Measurements from ENCODE around the gene EIF2AK3.
"Not testable (repeated sequence)": the region's sequence is repeated elsewhere in the genome, so short reads cannot be mapped to it uniquely, and the experiment has no call there.

The EIF2AK3 gene

DNA sequence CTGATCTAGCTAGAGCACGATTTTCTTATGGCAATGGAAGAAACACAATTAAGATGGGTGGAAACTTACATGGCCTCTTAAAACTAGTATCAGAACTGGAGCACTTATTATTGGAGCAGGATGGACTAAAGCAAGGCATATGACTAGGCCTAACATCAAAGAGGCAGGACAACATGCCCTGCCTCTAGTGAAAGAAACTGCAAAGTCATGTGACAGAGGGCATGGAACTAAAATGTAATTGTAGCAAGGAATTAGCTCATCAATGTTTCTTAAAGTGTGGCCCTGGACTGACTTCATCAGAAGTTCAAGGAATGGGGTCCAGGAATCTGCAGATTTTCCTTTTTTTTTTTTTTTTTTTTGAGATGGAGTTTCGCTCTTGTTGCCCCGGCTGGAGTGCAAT, 5.3 kb upstream of the EIF2AK3 start:
- DNase-seq = no peak

DNA sequence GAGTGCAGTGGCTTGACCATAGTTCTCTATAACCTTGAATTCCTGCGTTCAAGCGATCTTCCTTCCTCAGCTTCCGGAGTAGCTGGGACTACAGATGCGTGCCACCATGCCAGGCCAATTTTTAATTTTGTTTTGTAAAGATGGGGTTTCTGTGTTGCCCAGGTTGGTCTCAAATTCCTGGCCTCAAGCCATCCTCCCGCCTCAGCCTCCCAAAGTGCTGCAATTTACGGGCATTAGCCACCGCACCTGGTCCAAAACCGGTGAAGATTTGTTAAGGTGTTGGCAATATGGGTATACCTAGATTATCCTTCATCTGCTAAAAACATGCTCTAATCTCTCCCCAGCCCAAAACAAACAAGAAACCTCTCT, 1.3 kb upstream of the EIF2AK3 start:
- DNase-seq = no peak

DNA sequence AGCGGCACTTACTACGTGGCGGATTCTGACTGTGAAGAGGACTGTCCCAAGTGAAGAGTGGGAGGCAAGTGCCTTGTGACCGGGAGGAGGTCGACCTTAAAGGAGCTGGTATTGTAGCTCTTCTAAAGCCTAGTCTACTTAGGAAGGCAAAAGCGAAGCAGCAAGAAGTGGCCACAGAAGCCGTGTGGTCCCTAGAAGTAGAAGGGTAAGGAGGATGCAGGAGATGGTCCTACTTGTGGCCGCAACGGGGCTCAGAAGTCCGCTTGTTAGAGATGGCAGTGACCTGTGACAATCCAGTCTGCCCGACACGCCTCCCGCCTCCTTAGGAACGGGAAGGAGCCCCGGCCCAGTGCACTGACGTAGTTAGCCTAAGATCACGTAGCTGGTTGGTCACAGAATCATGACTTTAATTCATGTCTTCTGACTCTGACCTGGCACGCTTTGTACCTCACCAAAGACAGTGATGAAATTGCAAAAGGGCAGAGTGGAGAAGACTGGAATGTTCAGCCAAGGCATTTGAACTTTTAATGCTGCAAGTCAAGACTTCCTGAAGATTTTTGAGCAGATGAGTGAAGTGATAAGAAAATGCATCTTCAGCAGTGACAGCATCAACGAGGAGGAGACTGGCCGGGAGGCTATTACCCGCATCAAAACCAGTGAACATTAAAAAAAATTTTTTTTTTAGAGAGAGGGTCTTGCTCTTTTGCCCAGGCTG, 749 bp upstream of the EIF2AK3 start:
- no peak for DNase-seq

DNA sequence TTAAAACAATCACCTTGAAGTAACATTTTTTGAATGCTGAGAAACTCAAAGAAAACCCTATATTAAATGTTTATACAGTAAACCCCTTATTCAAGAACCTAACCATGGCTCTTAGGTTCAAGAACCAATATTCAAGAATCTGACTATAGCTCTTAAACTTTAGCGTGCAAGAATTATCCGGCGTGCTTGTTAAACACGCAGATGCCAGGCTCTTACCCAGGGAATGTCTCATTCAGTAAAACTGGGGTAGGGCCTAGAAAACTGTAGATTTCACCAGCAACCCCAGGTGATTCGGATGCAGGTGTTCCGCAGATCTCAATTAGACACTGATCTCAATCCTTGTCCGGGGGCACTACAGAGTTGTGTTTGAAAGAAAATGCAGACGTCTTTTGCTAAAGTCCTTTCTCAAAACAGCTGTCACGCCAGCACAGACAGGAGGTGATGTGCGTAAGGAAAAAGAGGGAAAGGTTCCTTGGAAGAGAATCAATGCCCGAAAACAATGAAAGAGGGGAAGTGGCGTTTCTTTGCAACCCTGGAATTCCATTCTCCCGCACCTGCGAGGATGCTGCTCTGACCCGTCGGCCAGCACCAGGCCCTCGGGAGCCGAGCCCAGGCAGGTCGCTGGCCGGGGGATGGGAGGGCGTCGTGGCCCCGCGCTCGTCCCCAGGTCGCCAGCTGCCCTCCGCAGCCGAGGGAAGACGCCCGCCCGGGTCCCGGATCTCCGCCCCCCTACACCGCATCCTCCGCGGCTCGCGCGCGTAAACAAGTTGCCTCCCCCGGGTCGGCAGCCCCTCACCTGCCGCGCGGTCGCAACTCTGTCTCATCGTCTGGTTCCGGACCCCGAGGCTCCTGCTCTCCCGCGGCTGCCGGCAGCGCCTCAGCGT, 851 bp downstream of the EIF2AK3 start:
- DNase-seq = no peak

DNA sequence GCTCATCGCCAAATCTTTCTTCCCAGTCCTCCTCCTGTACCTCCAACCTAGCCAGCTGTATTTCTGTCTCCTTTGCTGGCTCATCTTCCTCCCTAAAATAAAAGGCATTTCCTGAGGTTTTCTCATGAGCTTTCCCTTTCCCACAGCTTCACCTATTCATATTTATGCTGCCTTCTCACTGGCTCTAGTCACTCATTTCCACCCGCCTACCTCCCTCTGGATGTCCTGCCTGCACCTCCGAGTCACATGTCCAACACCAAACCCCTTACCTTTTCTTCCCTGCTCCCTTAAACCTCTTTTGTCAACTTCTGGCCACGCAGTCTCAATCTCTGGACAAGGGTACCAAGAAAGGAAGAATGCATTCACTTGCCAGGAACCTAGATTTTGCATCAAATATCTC, 2.8 kb downstream of the EIF2AK3 start:
- DNase-seq = no peak

DNA sequence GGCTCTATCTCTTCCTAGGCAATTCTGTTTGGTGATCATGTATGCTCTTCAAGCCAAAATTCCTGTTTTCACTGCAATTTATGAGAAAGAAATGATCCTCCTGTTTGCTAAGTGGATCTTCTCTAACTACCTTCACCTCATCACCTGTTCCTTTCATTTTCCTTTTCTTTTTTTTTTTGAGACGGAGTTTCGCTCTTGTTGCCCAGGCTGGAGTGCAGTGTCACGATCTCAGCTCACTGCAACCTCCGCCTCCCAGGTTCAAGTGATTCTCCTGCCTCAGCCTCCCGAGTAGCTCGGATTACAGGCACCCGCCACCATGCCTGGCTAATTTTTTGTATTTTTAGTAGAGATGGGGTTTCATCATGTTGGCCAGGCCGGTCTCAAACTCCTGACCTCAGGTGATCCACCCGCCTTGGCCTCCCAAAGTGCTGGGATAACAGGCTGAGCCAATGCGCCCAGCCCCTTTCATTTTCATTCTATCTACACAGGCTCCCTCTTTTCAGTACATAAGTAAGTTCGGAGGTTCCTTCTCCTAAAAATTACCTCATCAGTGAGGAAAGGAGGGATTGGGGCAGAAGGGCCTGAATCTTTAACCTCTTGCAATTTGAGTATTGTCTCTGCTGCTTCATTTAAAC, 3.3 kb downstream of the EIF2AK3 start:
- not testable (repeated sequence) for DNase-seq

DNA sequence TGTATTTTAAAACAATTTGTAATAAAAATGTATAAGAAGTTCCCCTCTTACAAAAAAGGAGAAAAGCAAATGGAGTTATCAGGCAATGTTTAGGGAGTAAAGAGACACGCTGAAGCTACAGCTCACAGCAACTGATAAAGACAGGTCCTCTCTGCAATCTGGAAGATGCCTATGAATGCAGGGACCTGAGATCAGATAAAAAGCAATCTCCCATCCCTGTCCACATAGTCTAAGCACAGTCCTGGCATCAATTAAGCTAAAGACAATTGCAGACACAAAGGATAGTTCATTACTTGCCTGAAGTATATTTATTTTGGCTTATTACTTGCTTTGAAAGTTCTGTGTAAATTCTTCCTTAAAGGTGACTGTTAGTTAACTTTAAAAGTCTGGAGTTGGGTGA, 5.0 kb downstream of the EIF2AK3 start:
- DNase-seq = no peak

DNA sequence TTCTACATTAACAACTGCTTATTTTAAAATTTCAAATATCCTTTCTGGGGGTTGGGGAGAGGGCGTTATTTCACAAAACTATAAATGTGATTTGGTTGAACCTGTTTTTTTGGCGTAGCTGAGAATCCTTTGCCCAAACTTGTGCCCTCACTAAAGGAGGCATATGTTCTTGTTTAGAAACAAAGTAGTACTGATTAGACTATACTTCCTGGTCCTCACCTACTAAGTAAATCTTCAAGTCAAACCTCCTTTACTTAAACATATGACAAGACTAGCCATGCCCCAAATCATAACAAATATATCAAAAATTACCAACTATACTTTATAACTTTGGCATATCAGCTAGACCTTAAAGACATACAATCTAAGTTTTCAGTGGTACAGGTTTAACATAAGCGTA, 5.8 kb downstream of the EIF2AK3 start:
- DNase-seq = no peak

DNA sequence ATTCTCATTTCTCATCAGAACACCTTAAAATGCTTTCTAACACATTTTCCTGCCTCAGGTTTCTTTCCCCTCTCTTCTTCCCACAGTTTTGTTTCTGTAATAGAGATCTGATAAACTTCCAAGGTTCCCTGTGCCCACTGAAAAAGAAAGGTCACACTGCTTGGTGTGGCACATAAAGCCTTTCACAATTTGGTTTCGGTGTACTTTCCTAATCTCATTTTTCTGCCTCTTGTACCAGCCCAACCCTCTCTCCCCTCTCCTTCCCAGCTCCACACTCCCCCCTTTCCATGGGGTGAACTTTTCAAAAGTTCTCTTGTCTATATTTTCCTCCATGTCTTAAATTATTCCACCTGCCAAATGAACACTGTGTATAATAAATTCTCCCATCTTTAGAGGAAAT, 7.2 kb downstream of the EIF2AK3 start:
- DNase-seq = no peak

DNA sequence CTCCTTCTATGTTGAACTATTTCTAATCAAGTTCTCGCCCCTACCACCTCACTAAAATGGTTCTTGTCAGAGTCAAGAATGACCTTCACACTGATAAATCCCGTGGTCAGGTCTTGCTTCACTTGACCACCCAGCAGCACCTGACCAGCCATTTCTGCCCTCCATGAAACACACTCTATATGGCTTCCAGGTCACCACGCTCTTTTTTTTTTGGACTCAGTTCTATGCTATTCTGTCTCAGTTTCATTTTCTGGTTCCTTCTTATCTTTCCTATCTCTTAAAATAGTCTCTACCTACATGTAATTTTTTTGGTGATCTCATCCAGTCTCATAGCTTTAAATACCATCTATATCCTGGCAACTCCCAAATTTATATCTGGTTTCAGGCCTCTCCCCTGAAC, 11.4 kb downstream of the EIF2AK3 start:
- no peak for DNase-seq

DNA sequence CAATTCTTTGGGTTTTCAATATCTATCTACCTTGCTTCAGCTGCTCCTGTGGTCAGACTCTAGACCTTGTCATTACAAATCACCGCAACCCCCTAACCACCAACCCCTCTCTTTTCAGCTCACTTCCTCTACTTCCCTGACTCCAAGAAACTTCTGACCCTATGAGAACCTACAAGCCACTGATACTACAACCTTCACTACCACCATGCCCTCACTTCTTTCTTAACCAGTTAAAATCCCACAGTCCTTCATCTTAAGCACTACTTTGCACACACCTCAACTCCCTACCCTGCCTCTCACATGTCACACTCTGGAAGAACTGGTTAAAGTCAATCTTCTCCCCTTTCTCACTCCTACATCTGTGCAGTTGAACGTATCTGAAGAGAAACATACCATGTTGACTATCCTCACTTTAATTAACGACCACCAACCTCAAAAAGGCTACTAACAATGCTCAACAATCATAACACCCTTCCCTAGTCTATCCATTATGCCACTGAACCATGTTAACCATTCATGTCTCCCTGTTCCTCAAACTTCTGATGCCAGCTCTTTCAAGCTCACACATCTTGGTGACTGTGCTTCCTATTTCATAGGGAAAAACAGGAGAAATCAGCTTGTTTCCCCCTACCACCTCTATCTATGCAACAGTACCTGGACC, 12.6 kb downstream of the EIF2AK3 start:
- DNase-seq = no peak

DNA sequence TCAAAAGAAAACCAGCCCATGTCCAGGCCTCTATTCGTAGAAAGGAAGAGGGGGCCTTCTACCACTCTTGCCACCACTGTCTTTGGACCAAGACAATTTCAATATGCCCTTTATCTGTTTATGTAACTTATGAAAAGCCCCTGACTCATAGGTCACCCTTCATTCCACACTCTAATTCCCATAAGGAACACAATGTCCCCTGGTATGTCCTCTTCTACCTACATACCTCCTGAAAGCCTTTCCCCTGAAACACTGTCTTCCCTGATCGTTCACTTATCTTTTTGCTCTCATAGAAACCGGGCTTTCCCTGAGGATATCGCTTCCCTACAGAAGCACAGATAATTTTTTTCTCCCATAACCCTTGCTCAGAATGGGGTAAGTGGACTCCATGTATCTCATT, 13.3 kb downstream of the EIF2AK3 start:
- DNase-seq = no peak

DNA sequence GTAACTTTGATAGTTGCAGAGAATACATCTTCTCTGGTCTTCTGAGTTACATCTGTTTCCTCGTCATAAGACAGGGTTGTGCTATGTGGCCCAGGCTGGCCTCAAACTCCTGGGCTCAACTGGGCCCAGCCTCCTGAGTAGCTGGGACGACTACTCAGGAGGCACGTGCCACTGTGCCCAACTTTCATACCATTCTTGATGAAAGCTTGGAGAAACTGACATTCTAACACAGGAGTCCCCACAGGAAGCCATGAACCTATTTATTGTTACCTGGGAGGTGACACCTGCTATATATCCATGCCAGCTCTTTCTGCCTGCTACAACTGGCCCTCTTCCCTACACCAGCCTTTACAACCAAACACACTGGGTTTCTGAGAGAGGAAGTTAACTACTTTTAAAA, 19.1 kb downstream of the EIF2AK3 start:
- no peak for DNase-seq

DNA sequence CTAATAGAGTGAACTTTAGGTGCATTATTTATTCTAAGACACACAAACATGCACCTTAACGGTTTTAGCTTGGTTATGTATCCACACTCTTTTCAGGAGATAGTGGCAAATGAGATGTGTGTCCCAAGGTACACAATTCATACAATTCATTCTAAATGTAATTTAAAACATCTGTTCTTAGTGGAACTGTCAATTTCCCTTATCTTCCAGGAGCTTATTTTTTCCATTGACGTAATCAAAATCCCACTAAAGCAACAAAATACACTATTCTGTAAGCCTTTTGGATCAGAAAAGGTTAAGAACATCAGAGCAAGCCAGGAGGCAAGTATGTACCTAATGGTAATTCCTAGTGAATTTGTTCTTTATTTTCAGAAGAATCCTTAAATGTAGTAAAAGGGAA, 19.8 kb downstream of the EIF2AK3 start:
- no peak for DNase-seq

DNA sequence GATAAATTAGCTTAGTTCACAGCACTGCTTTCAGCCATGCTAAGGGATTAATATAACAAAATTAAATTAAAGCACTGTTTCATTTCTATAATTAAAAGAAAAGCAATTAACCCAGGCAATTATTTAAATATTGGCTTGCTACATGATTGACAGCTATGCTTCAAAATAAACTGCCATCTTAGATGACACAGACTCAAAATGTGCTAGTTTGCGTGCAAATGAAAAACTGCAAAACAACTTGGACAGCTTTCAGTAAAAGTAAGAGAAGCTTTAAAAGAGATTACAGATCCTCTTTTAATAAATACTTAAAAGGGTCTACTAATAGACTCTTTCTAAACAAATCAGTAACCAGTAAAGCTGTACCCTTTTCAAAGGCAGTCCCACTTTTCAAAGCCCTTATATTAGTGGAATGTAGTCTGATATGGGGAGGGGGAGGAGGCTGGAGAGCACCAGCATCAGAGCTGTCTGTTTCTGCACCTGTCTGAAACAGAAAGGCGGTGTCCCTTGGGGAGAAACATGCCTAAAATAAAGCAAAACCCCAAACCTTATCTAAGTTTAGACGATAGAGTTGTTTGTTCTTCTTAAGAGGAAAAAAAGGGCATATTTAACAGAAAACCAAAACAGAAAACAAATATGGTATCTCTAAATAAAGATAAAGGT, 20.8 kb downstream of the EIF2AK3 start:
- no peak for DNase-seq

DNA sequence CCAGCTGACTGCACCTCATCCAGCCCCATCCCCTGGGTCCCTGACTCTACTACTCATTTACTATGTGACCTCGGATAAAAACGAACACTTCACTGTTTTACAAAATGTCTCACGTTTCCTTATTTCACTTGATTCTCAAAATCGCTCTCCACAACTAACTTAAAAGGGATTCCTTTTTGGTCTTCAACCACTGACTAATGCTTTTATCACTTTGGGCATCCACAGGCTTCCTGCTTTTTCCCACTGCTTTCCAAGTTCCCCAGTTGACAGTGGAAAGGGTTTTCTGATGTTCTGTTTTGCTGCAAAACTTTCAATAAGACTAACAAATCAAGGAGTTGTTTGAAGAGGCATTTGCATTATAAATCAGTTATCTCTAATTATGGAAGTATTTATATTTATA, 24.1 kb downstream of the EIF2AK3 start:
- no peak for DNase-seq

DNA sequence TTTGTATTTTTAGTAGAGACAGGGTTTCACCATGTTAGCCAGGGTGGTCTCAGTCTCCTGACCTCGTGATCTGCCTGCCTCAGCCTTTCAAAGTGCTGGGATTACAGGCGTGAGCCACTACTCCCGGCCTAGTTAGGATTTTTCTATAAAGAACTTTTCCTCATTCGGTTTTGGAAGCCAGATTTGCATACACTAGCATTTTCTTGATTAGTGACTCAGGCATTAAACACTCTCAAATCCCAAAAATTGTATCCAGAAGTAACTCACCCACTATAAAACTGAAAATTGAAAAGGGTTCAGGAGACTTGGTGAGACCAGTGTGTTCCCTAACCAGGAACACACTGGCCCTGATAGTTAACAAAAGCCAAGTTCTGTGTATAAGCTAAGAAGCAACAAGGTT, 25.2 kb downstream of the EIF2AK3 start:
- no peak for DNase-seq

DNA sequence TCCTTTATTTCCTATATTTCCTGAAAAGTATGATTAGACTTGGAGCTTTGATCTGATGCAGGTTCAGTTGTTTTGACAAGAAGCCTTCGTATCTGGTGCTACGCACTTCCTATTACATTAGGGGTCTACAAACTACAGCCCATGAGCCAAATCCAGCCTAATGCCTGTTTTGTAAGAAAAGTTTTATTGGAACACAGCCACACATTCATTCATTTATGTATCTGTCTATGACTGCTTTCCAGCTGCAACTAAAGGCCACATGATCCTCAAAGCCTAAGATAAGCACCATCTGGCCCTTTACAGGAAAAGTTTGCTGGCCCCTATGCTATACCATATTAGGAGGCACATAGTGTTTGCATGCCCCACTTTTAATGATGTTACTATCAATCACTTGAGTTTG, 26.0 kb downstream of the EIF2AK3 start:
- no peak for DNase-seq

DNA sequence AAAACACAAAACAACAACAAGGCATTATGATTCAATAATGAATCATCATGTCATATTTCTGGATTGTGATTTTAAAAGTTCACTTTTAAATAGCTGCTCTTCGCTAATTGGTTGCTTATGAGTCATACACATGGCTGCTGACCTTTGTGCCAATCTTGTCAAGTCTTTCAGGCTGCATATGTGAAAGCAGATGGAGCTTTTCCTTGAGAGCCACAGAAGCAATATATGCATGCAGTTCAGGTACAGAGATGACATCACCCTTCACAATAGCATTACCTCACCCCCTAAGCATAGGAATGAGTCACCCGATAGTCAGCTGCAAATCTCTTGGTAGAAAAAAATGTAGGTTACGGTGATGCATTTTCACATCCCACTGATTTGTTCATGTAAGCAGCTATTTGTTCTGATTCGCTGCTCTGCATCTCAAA, 27.2 kb downstream of the EIF2AK3 start:
- DNase-seq = no peak

DNA sequence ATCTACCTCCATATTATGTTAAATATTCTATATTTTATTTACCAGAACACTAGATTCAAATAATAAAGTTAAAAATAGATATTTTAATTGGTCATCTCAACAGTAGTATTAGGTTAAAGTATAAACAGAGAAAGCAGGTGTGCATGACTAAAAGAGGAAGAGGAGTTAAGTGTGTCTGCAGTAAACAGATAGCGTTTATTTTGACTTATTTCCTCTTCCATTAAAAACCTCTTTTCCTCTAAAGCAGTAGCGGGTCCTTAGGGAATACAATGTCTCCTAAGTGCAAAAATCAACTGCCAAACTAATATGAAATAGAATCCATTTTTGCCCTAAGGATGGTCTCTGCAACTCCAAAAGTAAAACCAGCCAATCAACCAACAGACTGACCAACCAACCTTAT, 27.7 kb downstream of the EIF2AK3 start:
- DNase-seq = no peak

DNA sequence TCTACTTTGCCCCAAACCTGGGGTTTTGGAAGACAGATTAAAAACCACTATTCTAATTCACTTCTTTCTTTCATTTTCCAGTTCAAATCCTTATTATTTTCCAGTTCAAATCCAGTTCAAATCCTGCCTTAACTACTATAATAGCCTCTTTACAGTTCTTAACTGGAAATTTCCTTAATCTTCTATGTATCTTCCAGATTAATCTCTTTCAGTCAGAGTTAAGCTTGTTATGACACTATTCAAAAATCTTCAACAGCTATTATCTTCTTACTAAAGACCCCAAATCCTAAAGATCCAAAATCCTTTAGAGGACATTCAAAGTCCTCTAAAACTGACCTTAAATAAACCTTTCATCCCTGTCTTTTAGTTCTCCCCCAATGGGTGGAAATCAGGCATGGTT, 30.1 kb downstream of the EIF2AK3 start:
- no peak for DNase-seq

DNA sequence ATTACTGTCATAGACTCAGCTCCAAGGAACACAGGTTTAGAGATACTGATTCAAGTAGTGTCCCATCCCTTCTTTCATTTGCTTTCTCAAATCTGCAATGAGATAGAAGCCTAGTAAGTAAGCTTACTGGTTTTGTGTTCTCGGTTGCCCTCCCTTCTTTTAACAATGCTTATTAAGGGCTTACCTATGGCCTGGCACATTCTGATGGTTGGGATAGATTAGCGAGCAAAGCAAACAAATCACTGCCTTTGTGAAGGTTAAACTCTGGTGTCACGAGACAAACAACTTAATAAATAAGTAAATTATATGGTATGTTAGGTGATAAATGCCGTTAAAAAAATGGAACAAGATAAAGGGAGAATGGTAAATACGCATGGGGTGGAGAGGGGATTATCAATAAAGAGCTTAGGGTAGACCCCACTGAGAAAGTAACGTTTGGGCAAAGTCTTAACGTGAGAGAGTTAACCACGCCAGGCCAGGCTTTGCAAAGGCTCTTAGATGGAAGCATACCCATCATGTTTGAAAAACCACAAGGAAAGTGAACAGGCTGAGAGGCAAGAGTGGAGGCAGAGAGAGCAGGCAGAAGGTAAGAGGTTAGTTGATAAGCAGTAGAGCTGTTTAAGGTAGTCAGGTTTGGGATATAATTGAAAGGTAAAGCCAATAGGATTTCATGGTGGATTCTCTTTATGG, 31.0 kb downstream of the EIF2AK3 start:
- no peak for DNase-seq
